Fibroblast of lung (primary cell): Measurements from ENCODE around the gene ADAMTS17. TPM values are rescaled to one million over a fixed set of nuclear protein-coding genes. Genes with fewer than 3 reads are reported as not detected.

Experiments used
- DNase-seq, 2 donors: peaks; one replicate each; pipeline versions ENCODE4 v3.0.0 to v3.0.0-alpha.2; 2010; ENCODE audit warnings: low read depth in 2 of 2
- H2AFZ ChIP-seq: 2 replicates; pipeline ENCODE4 v1.5.1; 2012; ENCODE audit warnings: low read length, control low read depth, inconsistent platforms
- H3K27ac ChIP-seq: 2 replicates; pipeline ENCODE4 v1.5.1; 2011; ENCODE audit warnings: low read length, control low read depth; ENCODE audit not compliant: insufficient read depth
- H3K27me3 ChIP-seq: 2 replicates; pipeline ENCODE4 v1.5.1; 2011; ENCODE audit warnings: mild to moderate bottlenecking, low read length; ENCODE audit not compliant: control insufficient read depth, insufficient read depth
- H3K36me3 ChIP-seq: 2 replicates; pipeline ENCODE4 v1.5.1; 2011; ENCODE audit warnings: low read length; ENCODE audit not compliant: control insufficient read depth, insufficient read depth
- H3K4me1 ChIP-seq: 2 replicates; pipeline ENCODE4 v1.5.1; 2011; ENCODE audit warnings: low read length; ENCODE audit not compliant: control insufficient read depth, insufficient read depth; ENCODE audit errors: extremely low read depth
- H3K4me2 ChIP-seq: 2 replicates; pipeline ENCODE4 v1.5.1; 2011; ENCODE audit warnings: low read length, control low read depth; ENCODE audit not compliant: insufficient read depth; ENCODE audit errors: extremely low read depth
- H3K4me3 ChIP-seq, 4 experiments: fragments of 200-600 bp in 1 of 4; sonication (generic) in 1 of 4; replicated peaks in 1 of 4; 2 replicates each; pipeline ENCODE4 v1.5.1; 2011 to 2016; ENCODE audit warnings: low read length in 4 of 4, low read depth in 3 of 4, mild to moderate bottlenecking in 3 of 4, control low read depth in 2 of 4, inconsistent platforms in 1 of 4, mixed read lengths in 1 of 4; ENCODE audit not compliant: insufficient read depth in 1 of 4; ENCODE audit errors: control extremely low read depth in 1 of 4
- H3K79me2 ChIP-seq: 2 replicates; pipeline ENCODE4 v1.5.1; 2012; ENCODE audit warnings: mild to moderate bottlenecking, low read length, inconsistent platforms; ENCODE audit not compliant: control insufficient read depth, insufficient read depth
- H3K9ac ChIP-seq: 2 replicates; pipeline ENCODE4 v1.5.1; 2011; ENCODE audit warnings: mild to moderate bottlenecking, low read length, control low read depth; ENCODE audit not compliant: insufficient read depth
- H3K9me3 ChIP-seq: 2 replicates; pipeline ENCODE4 v1.5.1; 2012; ENCODE audit warnings: low read depth, low read length; ENCODE audit not compliant: control insufficient read depth, insufficient read depth
- H4K20me1 ChIP-seq: 2 replicates; pipeline ENCODE4 v1.5.1; 2011; ENCODE audit warnings: low read length; ENCODE audit not compliant: control insufficient read depth, insufficient read depth; ENCODE audit errors: extremely low read depth
- CTCF ChIP-seq, 2 donors: IDR thresholded peaks in 1 of 2; conservative IDR thresholded peaks in 1 of 2; 1 replicate in 1 of 2; 2 replicates in 1 of 2; pipeline ENCODE4 v1.5.1; 2011 to 2012; ENCODE audit warnings: low read length in 2 of 2, control low read depth in 1 of 2, inconsistent platforms in 1 of 2, low read depth in 1 of 2, mild to moderate bottlenecking in 1 of 2
- EZH2 ChIP-seq: IDR thresholded peaks from 2 replicates; pipeline ENCODE4 v1.5.1; 2012; ENCODE audit warnings: low read length, control low read depth, mild to moderate bottlenecking; ENCODE audit errors: missing control alignments
- polyA plus RNA-seq, 2 donors: library from polyadenylated mRNA; depleted of rRNA in 1 of 2; stranded (reverse) in 1 of 2; unstranded in 1 of 2; fragments of >200 nt; gene quantifications; 2 replicates each; pipeline ENCODE4 v1.2.1, GENCODE V29; 2011 to 2012; ENCODE audit warnings: missing spikeins in 1 of 2
- total RNA-seq: library from RNA; depleted of rRNA; stranded (reverse); fragments of >200 nt; gene quantifications from 2 replicates; pipeline ENCODE4 v1.2.1, GENCODE V29; 2014

Gene ADAMTS17
- total and polyA plus RNA-seq, 2 donors (not counting 1 experiment from before 2014, with no cell fraction given) = 0.09 to 0.17 TPM

- DNase-seq = peak in 1 of 2 donors; percentile 20
- Histone ChIP-seq H3K36me3 (no peaks in the 10 kb centered on the region), H3K27me3 (no peaks in the 10 kb centered on the region), H3K79me2 (no peaks in the 10 kb centered on the region), H3K27ac (no peak overlapping the region), H2AFZ (no peak overlapping the region), H3K9me3 (no peaks in the 10 kb centered on the region), H3K4me1 (no peaks in the 10 kb centered on the region), H3K9ac (no peak overlapping the region), H3K4me3 (no peak overlapping the region), H4K20me1 (no peaks in the 10 kb centered on the region), H3K4me2 (no peak overlapping the region)
- TF ChIP-seq CTCF (conservative IDR thresholded peaks at IDR 0.05 in 1 of 2, IDR thresholded peaks at IDR 0.05 in 1 of 2; ENCODE audit: low read depth in 1 of 2, low read length in 2 of 2) (no peak), EZH2 (no peak)
Observed at GRCh38 chr15:100001405-100001804, 340.4 kb downstream of the ADAMTS17 start.

DNA sequence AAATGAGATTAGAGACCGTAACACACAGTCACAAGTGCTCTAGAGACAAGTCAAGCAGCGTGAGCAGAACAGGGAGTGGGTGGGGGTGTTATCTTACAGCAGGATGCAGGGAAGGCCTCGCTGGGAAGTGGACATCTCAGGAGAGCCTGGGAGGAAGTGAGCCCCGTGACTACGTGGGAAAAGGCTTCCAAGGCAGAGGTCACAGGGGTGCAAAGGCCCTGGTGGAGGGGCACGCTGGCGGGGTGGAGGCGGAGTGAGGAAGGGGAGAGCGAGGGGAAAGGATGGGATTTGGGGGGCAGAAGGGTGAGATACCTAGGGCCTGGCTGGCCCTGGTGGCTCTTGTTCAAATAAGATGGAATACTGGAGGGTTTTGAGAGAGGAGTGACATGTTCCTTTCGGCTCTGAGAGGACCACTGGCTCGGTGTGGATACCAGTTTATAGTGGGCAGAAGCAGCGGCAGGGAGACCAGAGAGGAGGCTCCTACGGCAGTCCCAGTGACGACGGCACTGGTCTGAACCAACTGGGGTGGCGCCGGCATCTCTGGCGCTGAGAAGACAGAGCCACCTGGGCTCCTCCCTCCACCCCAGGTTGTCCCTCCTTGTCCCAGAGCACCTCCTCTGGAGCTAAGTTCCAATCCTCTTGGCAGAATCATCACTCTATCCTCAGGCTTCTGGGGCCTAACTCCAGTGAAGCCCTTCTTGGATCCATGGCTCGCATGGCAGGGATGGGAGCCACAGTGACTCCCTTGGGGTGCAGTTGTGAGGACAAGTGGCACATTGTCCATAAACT is 342.3 kb downstream of the ADAMTS17 start:
- Histone ChIP-seq H3K9me3 (no peaks in the 10 kb centered on the region), H3K4me3 (no peak overlapping the region), H3K36me3 (no peaks in the 10 kb centered on the region), H3K9ac (no peak overlapping the region), H3K4me2 (no peak overlapping the region), H3K79me2 (no peaks in the 10 kb centered on the region), H2AFZ (no peak overlapping the region), H3K27me3 (no peaks in the 10 kb centered on the region), H3K27ac (no peak overlapping the region), H4K20me1 (no peaks in the 10 kb centered on the region), H3K4me1 (no peaks in the 10 kb centered on the region)
- TF ChIP-seq EZH2 (no peak), CTCF (conservative IDR thresholded peaks at IDR 0.05 in 1 of 2, IDR thresholded peaks at IDR 0.05 in 1 of 2; ENCODE audit: low read depth in 1 of 2, low read length in 2 of 2) (no peak)
- no peak for DNase-seq

DNA sequence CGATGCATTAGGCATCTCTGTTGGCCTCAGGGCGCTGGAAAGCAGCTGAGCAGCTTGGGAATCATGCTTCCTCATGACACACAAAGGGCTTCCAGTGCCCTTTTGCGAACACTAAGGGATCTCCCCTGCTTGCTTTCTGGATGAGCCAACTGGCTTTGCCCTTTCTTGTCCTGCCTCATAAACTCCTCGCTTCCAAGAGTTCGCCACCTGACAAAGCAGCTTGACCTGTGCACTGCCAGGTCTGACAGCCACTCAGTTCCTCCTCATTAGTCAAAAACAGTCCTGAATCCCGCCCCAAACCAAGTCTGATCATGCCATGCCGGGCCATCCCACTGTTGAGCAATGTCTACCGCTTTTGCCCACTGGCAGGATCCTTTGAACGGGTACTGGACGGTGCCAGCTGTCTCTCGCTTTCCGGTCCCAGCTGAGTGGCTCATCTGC is 343.1 kb downstream of the ADAMTS17 start:
- no peaks in the 10 kb centered on the region for H3K27me3 ChIP-seq
- H3K9ac ChIP-seq = no peak overlapping the region
- H3K9me3 ChIP-seq = no peaks in the 10 kb centered on the region
- H3K36me3 ChIP-seq = no peaks in the 10 kb centered on the region
- H4K20me1 ChIP-seq = no peaks in the 10 kb centered on the region
- no peak overlapping the region for H3K4me3 ChIP-seq
- no peak overlapping the region for H3K27ac ChIP-seq
- no peak overlapping the region for H3K4me2 ChIP-seq
- no peaks in the 10 kb centered on the region for H3K4me1 ChIP-seq
- H2AFZ ChIP-seq = no peak overlapping the region
- peak in 1 of 2 donors; percentile 36 for DNase-seq
- TF ChIP-seq EZH2 = no peak
- TF ChIP-seq CTCF (conservative IDR thresholded peaks at IDR 0.05 in 1 of 2, IDR thresholded peaks at IDR 0.05 in 1 of 2; ENCODE audit: low read depth in 1 of 2, low read length in 2 of 2) = no peak
- H3K79me2 ChIP-seq = no peaks in the 10 kb centered on the region
